Mammary epithelial cell (primary cell): ENCODE results near the gene TCF23.

Experiments
- EZH2 ChIP-seq: IDR thresholded peaks from 2 replicates; pipeline ENCODE4 v1.6.1; 2012; ENCODE audit warnings: low read length, inconsistent platforms, borderline replicate concordance
- TF ChIP-seq, protein P1 (sequence below), 2 donors: IDR thresholded peaks in 1 of 2; conservative IDR thresholded peaks in 1 of 2; 2 replicates each; pipeline ENCODE4 v1.5.1; 2011 to 2012; ENCODE audit warnings: inconsistent platforms in 2 of 2, low read length in 2 of 2, mild to moderate bottlenecking in 2 of 2, control low read depth in 1 of 2, low read depth in 1 of 2; ENCODE audit not compliant: insufficient read depth in 1 of 2; ENCODE audit errors: extremely low read depth in 1 of 2

DNA sequence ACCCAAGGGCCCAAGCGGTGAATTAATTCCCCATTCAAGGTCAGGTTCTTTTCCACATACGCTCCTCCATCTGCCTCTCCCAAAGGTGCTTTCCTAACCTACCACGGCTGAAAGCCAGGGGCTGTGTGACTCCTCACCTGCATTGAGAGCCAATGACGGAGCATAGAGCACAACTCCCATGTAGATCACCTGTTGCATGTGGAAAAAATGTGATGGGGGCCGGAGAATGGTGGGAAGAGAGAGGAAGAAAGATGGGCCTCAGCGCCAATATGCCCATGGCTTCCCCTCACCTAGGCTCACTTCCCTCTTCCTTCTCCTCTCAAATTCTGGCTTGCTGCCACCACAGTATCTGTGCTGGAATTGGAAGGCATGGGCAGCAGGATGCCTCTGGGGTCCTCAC, 57.5 kb downstream of the TCF23 start:
- TF ChIP-seq, protein P1, sequence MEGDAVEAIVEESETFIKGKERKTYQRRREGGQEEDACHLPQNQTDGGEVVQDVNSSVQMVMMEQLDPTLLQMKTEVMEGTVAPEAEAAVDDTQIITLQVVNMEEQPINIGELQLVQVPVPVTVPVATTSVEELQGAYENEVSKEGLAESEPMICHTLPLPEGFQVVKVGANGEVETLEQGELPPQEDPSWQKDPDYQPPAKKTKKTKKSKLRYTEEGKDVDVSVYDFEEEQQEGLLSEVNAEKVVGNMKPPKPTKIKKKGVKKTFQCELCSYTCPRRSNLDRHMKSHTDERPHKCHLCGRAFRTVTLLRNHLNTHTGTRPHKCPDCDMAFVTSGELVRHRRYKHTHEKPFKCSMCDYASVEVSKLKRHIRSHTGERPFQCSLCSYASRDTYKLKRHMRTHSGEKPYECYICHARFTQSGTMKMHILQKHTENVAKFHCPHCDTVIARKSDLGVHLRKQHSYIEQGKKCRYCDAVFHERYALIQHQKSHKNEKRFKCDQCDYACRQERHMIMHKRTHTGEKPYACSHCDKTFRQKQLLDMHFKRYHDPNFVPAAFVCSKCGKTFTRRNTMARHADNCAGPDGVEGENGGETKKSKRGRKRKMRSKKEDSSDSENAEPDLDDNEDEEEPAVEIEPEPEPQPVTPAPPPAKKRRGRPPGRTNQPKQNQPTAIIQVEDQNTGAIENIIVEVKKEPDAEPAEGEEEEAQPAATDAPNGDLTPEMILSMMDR (conservative IDR thresholded peaks at IDR 0.05 in 1 of 2, IDR thresholded peaks at IDR 0.05 in 1 of 2; ENCODE audit: extremely low read depth in 1 of 2, insufficient read depth in 1 of 2, low read depth in 1 of 2, low read length in 2 of 2), result no peak
- TF ChIP-seq EZH2, result no peak
